Measurements from ENCODE around the gene LBR.

The LBR gene

DNA sequence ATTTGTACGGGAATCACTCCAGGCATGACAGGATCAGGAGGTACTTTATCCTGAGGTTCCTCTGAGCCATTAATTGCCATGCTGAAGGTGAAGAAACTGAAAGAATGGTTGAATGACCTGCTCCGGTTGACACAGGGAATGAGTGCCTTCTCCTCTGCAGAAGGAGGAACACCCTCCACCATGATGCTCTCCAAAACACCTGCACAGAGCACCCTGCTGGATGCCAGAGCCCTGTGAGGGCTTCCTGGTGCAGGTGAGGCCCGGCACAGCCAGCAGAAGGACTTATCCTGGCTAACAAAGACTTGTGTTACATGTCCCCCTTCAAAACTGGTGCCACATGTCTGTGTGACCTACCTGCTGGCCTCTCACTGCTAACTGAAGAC lies 14.3 kb upstream of the LBR start:
- DNase-seq, result no peak

DNA sequence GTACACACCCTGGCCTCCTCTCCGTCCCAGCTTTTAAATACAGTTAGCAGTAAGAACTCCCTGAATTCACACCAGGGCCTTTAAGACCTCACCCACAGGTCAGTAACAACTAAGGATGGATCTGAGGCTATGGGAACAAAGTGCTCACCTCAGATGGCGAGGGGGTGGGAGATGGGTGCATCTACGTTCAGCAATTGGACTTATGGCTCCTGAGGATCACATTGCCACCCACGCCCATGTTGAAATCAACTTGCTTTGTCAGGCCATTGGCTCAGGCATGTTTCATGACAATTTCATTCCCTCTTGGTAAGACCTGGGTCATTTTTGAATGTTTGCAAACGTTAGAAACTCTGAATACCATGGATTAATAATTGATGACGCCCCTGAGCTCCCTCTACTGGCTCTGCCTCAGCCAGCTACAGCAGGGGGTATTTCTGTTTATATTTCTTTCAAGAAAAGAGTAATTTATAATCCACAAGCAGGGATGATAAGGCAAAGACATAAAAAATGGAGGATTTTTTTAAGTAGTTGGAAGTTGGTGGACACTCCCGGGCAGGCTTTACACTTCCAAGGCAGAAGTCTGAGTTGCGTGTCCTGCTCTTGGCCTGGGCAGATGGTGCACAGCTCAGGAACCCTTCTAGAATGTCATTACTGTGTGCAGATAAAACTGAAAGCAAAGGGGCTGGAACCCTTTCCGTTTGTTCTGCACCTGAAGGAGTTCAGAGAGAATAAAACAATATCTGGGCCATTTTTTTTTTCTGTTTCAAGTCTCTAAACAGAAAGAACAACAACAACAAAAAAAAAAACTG lies 13.7 kb upstream of the LBR start:
- DNase-seq, result no peak

DNA sequence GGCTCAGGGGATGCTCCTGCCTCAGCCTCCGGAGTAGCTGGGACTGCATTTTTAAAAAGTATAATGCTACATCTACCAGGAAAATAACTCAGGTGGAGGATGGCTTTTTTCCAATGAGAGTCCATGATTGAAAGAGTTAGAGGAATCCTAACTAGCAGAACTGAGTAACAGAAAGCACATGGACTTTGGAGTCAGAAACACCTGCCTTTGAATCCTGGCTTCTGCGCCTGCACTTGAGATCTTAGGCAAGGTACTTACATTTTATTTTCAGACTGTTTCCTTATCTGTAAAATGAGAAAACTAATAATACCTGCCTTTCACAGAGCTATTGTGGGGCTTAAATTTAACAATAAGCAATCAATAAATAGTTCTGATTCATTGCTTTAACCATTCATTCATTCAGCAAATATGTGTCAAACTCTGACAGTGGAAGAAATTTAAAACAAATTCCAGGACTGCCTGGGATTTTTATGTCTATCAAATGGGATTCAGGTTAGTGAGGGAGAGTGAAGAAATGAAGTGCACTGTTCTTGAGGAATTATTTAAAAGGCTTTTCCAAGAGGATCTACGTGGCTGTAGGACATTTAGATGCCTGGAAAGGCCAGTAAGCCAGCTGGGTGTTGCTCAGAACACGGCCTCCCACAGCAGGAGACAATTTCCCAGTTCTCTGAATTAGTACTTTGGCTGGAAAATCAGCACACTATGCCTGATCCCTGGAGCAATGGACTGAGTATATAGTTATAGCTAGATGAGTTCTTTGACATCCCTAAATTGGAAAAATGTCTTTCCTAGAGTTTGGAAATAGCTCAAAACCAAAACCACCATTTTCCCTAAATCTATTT lies 12.8 kb upstream of the LBR start:
- no peak for DNase-seq

DNA sequence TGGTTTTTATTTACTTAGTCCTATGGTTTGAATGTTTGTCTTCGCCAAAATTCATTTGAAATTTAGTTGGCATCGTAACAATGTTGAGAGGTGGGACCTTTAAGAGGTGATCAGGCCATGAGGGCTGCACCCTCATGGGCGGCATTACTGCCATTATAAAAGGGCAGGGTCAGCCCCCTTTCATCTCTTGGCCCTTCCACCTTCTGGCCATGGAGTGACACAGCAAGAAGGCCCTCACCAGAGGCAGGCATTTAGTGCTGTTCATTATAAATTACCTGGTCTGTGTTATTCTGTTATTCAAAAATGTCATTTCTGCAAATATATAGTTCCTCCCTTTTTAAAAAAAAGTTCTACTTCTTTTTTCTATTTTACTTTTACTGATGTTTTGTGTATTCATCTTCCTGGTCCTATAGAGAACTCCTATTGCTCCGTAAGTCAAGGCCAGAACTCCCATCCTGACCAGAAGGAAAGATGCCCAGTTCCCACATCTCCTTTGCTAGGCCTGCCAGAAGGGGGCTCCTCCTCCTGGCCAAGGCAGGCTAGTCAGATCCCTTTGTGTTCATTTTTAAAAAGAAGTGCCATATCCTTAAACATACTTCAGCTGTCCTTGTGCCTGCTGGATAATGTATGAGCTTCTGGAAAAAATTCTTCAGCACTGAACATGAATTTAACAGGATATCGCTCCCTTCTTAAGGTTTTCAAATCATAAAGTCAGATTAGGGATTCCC lies 10.0 kb upstream of the LBR start:
- DNase-seq, result no peak

DNA sequence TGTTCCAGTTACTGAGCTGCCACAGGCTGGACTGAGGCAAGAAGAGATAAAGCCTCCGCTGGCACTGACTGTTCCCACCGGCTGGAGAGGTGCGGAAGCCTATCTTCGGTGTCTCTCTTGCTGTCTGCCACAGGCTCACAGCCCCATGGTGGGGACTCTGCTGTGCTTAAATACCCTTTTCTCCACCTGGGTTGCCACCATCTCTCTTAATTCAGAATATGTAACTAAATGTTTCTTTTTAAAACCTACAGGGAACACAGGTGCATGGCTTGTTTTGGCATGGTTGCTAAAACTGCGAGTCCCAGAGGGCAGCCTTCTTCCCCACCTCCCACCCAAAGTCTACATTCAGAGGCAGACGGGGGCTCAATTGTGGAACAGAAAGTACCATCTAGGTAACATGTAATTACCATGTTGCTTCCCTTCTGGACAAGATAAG lies 8.1 kb upstream of the LBR start:
- no peak for DNase-seq

DNA sequence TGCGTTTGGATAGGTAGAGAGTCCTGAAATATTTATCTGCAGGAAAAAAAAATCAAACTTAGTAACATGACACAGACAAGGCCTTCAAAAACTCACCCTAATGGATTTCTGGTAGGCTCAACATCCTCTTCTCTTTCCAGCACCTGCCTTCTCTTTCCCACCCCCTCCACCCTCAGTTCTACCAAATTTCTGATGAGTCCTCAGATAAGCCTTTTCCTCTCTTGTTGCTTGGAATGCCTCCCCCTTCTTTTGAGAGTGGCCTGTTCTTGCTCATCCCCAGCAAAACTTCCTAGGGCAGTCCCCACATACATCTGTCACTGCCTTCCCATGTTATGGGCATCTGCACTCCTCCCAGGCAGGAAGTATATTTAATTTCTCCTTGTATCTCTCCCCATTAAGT lies 7.6 kb upstream of the LBR start:
- DNase-seq, result no peak

DNA sequence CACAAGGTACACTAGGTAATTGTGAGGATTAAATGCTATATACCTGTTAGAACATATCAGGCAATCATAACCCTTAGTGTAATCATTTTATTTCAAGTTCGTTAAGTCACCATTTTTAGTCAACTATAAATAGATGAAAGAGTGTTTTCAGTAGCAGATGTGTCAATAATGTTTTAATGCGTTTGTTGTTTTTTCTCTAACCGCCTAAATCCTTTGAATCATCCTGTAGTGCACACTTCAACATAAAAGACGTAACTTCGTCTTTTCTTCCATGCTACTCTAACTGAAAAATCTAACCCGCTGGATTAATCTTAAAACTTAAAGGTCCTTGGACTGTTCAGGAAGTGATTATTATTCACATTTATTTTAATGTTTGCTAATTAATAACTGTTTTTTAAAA lies 7.2 kb upstream of the LBR start:
- no peak for DNase-seq

DNA sequence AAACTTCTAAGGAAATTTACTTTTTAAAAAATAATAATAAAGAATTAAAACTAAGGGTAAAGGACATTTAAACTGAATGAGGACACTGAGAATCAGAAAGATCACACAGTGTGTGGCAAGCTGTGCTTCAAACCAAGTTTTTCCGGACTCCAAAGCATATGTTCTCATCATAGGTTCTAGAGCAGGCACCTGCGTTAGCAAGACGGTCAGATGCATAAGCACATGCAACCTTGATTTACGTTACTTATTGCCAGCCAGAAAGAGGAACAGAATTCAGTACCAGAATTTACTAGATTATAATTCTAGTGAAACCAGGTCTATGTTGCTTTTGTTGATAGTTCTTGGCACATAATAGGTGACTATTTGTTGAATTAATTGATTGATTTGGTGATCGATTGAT lies 6.2 kb upstream of the LBR start:
- DNase-seq, result no peak

DNA sequence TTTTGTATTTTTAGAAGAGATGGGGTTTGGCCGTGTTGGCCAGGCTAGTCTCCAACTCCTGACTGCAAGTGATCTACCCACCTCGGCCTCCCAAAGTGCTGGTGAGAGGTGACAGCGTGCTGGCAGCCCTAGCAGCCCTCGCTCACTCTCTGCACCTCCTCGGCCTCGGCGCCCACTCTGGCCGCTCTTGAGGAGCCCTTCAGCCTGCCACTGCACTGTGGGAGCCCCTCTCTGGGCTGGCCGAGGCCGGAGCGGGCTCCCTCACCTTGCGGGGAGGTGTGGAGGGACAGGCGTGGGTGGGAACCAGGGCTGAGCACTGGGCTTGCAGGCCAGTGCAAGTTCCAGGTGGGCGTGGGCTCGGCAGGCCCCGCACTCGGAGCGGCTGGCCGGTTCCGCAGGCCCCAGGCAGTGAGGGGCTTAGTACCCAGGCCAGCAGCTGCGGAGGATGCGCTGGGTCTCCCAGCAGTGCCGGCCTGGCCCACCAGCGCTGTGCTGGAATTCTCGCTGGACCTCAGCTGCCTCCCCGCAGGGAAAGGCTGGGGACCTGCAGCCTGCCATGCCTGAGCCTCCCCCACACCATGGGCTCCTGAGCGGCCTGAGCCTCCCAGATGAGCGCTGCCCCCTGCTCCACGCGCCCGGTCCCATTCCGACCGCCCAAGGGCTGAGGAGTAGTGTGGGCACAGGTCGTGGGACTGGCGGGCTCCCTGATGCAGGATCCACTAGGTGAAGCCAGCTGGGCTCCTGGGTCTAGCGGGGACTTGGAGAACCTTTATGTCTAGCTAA lies 3.4 kb upstream of the LBR start:
- DNase-seq, result no peak

DNA sequence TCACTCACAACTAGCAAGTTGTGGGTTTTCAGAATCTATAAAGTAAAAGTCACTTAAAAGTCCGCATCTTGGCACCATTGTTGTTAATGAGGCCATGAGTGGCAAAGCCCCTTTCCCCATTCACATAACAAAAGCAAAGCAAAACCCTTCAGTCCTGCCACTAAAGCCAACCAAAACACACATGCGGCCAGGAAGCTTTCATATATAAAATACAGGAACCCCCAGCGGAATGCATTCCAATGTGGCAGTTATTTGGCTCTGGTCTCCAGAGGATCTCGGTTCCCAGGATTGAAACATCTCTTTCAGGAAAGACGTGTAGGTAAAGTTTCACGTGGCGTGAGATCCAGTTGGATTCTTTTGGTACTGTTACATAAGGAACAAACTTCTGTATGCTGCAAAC lies 2.5 kb upstream of the LBR start:
- DNase-seq, result no peak

DNA sequence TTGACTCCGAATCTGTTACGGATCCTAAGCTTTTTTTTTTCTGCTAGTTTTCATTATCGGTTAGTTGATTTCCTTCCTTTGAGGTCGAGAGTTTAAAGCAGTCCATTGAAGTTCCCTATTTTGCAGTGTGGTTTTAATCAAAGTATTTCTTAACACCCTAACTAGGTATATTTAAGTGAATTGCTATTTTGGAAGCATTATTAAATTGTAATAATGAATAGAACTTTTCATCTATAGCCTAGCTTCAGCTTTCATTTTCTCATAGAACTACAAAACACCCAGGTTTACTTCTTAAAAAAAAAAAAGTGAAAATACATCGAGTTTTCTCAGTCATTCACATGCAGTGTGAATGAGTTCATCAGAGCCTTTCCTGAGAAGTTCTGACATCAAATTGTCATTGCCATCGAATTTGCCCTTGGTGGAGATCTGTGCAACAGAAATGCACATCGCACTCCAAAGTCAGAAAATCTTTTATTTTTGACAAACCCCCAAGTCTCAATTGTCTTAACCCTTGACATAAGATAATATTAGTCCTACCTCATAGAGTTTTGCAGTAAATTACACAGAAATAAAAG lies 1.1 kb upstream of the LBR start:
- DNase-seq, result no peak

DNA sequence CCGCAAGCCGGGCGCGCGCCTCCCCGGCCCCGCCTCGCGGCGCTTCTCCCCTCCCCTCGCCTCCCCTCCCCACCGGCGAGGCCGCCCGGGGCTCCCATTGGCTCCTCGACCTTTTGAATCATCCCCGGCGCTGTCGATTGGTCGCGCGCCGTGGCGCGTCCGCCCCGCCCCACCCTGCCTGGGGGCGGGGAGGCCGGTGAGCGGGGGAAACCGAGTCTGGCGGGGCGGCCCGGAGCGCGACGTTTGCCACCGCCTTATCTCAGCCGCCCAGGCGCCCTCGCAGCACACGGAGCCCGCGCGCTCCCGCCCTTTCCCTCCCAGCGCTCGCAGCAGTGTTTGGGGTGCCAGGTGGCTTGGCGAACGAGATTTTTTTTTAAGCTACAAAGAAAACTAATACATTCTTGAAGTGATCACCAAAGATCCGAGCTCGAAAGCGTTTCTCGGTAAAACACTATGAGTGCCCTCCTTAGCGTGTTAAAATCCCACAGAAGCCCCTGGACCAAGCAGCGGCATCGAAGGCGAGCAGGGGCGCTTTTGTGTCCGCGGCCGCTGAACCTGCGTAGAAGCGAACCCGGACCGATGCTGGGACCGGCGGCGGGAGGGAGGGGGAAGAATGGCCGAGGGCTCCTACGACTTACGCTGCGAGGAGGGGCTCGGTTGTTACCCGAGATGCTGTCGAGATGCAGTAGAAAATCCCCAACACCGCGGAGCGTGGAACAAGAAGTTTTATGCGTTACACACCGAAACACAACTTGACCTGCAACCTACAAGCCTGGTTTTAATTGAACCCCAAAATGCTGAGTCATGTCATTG lies 436 bp upstream of the LBR start:
- peak; percentile 91 for DNase-seq

DNA sequence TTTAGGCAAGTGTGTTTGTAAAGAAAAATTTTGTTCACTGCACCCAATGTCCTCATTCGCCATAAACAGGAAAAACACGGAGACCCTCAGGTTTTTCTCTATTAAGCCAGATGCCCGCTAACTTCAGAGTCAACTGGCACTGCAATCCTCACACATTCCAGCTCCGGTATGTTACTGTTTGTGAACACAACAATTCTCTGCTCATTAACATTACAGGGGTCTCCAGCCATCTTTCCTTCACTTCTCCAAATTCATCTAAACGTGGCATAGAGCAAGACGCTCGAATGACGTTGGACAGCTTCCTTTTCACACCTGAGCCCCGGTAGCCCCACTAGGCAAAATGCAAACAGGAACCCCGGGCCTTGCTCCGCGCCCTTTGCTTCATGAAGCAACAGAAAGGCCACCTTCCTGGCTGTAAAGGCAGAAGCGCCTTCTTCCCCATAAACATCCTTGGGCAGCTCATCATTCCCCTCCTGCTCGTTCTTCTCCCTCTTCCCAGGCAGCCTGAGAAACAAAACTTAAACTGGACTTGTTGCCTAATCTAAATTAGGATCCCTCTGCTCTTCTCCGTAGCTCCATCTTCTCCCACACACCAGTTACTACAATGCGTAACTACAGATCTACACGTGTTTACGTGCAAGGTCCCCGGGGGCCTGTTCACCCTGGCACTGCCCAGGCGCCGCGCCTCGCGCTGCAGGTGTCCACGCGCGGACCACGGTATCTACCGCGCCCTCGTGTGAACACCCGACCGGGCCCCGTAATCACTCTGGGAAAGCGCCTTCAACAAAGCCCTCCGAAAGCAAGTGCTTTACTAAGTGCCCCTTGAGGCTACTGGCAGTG lies 1.2 kb downstream of the LBR start:
- peak; percentile 25 for DNase-seq

DNA sequence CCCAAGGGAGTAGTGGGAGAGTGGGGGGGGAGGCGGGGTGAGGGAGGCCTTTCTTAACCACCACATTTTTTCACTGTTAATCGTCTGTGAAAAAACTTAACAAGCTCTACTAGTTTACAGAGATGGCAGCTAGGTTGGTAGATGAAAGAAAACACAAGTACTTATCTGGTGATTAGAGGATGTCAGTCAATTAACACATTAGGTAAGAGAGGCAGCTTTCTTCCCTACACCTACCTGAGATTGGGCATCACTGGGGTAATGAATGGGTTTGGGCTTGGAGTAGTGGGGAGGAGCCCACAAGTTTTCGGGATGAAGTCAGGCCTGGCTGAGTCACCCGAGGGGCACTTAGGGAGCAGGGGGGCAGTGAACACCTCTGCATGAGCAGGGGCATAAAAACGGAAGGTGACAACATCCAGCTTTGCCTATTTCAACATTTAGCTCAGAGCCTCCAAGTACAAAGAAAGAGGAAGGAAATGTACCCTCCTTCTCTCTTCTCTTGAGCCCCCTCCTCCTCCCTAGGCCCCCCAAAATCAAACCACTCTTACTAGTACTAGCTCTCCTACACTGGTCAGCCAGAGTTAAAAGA lies 2.5 kb downstream of the LBR start:
- no peak for DNase-seq

DNA sequence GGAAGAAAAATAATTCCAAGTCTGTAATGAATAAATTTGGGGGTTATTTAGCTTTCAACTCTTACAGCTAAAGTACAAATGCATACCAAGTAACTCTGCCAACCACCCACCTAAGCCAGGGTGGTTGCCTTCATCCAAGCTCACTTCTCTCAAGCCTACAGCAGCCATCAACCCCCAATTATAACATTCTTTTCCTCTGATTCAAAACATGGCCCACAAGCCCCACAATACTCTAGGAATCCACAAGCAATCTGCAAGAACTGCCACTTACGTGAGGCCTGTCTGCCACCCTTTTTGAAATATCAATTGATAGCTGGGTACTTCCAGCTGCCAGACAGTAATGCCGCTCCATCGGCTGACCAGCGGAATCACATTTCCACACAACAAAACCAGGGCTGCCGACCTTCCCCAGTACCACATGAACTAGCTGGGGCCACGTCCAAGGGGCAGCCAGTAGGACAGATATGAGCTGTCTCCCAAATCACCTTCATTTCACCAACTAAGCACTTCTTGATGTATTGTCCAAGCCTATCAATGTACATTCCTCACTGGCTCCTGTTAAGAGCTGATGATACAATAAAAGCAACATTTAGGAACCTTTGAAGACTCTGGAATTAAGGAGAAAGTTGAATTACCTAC lies 3.2 kb downstream of the LBR start:
- DNase-seq, result no peak

DNA sequence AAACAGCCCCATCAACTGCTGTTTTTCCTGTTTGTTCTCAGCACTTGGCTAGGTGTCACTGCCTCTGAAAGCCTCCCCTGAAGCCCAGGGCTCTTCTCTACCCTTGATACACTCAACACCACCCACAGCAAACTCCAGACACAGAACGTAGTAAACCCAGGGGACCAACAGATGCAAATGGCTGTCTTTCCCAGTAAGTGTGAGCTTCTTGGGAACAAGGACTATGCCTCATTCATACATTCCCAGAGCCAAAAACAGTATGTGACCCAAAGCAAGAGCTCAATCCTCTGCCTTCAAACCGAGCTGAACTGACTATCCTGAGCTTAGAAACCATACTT lies 4.4 kb downstream of the LBR start:
- DNase-seq, result no peak

DNA sequence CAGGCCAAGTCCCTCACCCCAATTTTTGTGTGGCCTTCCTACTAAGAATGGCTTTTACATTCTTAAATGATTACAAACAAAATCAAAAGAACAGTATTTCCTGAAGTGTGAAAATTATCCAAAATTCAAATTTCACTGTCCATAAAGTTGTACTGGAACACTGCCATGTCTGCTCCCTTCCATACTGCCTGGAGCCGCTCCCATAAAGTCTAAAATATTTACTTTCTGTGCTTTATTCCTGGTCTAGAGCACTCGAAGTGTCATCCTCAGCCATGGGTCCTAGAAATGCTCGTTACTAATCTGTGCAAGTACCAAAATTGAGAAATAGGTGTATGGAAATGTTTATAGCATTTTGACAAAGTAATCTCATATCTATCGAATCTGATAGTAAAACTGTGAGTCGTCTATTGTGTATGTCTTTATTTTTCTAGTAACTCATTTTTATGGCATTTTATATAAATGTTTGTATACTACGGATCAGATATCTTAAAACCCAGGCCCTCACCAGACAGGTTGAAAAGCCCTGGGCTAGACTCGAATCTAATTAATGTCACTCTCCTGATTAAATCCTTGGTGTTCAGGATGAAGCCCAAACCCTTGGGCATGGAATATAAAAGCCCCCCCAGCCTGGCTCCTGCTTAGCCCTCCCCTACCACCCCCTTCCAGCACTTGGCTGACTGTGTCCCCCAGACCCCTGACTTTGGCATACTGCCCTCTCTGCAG lies 4.9 kb downstream of the LBR start:
- no peak for DNase-seq

DNA sequence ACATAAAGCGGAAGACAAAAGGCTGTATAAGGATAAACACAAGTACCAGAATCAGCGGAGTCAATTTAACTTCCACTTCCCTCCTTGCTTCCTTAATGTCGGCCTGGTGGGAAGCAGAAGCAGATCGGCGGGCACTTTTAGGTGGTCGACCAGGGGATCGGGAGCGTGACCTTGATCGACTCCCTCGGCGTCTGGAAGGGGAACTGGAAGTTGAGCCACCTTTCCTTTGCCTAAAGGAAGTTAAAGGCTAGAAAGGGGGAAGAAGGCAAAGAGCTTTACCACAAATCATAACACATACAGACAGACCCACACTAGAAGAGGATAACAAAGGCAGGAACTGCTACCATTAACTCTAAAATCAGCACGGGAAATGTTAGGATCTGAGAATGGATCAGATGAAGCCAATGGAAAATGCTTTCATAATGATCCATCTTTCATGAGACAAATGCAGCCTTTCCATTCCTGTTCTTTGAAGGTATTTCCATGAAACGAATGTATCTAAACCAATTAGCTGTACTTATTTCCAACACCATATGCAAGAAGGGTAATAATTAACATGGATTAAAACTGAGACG lies 5.7 kb downstream of the LBR start:
- DNase-seq, result no peak

DNA sequence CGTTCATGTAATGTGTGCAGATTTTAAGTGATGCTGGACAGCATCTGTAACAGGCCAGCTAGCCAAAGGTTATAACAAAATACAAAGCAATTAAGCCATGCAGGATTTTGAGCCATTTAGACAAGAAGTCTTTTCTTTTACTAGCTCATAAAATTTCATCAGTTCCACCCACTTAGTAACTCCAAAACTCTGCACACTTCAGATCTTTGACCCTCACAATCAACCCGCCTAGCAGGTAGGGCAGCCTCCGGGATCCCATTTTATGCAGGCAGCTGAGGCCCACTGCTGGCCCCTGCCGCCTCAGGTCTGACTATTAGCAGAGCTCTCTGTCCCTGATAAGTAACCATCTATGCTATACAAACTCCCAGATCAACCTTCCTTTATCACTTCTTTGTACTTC lies 9.2 kb downstream of the LBR start:
- no peak for DNase-seq
